UCSD-AML1 (cell line): Measurements from ENCODE around the gene GSTA4.
"Not testable (repeated sequence)": the region's sequence is repeated elsewhere in the genome, so short reads cannot be mapped to it uniquely, and the experiment has no call there.

Experiments
- DNase-seq: peaks from one replicate; lab custom pipeline; 2025; ENCODE audit not compliant: unreplicated experiment; lab: John Stamatoyannopoulos, UW

Gene GSTA4

GRCh38 chr6:53014744-53015143, 19.7 kb upstream of the GSTA4 start:
- DNase-seq = no peak

GRCh38 chr6:53014063-53014462, 19.0 kb upstream of the GSTA4 start:
- no peak for DNase-seq

GRCh38 chr6:53011979-53012378, 16.9 kb upstream of the GSTA4 start:
- no peak for DNase-seq

- no peak for DNase-seq
Observed at GRCh38 chr6:53010504-53010903, 15.4 kb upstream of the GSTA4 start.

GRCh38 chr6:53009511-53009910, 14.4 kb upstream of the GSTA4 start:
- no peak for DNase-seq

- DNase-seq = no peak
Observed at GRCh38 chr6:53009056-53009455, 14.0 kb upstream of the GSTA4 start.

DNA sequence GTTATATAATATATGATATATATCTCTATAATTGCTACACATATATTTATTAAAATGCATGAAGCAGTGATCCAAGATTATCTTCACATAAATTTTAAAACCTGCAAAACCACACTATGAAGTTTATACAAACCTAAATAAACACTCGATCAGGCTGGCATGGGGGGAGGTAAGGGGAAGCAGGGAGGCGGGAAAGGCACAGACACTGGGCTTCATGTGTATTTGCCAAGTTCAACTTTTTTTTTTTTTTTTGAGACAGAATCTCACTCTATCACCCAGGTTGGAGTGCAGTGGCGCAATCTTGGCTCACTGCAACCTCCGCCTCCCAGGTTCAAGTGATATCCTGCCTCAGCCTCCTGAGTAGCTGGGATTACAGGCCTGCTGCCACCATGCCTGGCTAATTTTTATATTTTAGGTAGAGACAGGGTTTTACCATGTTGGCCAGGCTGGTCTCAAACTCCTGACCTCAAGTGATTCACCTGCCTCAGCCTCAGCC, 13.2 kb upstream of the GSTA4 start:
- not testable (repeated sequence) for DNase-seq

DNA sequence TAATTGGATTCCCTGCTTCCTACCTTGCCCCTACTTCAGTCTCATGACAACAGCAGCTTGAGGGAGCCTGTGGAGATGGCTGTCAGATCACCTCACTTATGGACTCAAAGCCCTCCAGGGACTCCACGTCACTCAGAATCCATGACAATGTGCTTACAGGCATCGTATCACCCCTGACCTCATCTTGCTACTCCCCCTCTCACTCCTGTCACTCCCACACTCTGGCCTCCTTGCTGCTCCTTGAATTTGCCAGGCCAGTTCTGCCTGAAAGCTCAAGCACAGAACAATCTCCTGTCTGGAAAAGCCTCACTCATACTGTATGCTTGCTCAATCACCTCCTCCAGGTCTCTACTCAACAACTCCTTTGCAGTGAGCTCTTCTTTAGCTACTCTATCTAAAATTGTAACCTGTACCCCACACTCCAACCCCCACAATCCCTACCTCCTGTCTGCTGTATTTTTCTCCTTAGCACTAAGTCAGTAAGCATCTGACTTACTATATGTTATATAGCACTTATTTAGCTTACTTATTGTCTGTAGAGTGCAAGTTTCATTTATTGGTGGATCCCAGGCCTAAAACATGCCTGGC, 10.7 kb upstream of the GSTA4 start:
- DNase-seq = no peak

DNA sequence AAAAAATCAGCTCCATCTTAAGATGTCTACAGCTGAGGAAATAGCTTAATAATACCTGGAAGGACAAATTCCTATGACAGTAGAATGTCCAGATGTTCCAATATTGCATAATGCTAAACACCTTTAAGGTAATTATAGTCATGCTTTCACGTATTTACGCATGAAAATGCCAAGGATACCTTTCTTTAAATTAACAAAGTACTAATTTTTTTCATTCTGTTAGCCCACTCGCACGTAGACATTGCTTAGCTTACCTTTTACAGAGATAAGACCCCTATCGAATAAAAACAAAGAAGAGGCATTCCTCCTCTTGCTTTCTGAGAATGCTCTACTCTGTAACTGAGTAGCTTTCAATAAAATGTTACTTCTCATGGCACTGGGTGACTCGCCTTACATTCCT, 4.4 kb upstream of the GSTA4 start:
- no peak for DNase-seq

DNA sequence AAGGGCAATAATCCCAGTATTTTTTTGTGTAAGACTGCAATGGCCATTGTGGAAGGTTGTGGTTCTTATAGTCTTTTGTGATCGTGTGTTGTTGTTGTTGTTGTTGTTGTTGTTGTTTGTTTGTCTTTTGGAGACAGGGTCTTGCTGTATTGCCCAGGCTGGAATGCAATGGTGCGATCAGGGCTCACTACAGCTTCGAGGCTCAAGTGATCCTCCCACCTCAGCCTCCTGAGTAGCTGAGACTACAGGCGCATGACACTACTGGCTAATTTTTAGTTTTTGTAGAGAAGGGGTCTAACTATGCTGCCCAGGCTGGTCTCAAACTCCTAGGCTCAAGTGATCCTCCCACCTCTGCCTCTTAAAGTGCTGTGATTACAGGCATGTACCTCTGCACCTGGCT, 3.5 kb upstream of the GSTA4 start:
- DNase-seq = no peak

DNA sequence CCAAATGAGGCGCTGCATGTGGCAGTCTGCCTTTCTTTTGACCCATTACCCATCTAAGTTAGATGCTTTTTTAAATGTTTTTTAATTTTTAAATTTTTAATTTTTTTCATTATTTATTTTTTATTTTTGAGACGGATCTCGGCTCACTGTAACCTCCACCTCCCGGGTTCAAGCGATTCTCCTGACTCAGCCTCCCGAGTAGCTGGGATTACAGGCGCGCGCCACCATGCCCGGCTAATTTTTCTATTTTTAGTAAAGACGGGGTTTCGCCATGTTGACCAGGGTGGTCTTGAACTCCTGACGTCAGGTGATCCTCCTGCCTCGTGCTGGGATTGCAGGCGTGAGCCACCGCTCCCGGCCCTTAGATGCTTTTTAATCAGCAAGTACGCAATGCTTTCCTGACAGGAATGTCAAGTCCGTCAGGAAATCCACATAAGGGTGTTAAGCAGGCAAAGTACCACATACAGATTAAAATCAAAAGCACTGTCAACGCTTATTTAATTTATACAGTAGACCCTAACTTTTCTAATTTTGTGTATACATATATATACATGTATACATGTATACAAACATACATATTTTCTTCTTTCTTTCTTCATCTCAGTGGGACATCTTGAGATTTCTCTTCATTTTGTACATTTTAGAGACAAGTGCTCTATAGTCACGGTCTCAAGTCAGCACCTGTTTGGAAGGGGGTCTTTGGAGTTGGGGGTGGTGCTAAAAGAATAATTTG, 995 bp upstream of the GSTA4 start:
- peak; percentile 19 for DNase-seq

GRCh38 chr6:52994839-52995088, 320 bp downstream of the GSTA4 start:
- no peak for DNase-seq

DNA sequence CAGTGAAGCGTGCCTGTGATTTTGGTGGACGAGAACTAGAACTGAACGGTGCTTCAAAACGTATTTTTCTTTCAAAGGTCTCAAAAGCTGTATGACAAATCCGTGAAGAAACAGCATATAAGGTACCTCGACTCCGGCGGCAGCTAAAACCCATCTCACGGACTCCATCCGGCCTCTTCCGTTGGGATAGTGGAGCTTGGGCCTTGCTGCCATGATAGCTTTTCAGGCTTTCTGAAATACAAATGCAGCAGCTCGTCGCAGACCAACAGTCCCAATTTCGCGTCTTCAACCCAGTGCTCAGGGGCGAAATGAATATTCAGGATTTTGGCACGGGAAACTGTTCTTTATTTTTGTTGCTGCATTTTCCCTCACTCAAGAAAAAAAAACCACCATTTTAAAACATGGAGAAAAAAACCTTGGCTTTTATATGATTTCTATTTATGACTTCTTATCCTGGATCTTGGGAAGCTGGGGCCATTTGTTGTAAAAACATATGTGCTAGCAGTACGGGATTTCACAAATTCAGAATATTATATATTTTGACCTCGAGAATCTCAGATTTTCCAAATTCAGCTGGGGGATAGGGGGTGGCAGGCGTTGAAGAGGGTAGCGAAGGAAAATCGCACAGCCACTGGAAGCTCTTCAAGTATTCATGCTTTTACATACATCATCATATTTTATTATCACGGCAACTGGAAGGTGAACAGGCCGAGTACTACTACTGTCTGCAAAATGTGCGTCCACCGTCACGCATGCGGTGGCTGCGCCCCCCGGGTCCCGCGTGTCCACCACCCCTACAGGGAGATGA, 849 bp downstream of the GSTA4 start:
- DNase-seq = no peak

DNA sequence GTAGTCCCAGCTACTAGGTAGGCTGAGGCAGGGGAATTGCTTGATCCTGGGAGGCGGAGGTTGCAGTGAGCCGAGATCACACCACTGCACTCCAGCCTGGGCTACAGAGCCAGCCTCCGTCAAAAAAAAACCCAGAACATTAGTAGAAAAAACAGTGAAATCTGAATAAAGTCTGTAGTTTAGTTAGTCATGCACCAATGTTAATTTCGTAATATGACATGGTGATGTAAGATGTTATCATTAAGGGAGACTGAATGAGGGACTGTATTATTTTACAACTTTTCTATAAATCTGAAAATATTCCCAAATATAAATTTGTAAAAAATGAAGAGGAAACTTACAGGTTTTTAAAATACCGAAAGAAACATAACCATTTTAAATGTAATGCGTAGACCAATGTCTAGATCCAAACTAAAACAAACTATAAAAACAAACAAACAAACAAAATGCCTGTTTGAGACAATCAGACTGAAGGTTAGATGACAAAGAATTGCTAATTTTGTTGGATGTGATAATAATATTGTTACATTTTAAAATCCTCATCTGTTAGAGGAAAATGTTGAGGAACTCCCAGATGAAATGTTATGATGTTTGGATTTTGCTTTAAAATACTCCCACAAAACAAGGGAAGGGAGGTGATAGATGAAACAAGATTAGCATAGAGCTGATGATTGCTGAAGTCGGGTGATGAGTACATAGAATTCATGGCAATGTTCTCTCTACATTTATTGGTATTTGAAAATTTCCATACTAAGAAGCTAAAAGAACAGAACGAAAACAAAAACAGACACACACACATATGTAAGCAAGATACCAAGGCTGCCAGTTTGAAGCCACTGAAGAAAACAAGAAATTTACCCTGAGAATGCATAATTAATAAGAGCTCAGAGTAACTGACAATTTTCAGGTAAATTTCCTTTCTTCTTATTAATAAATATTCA, 1.8 kb downstream of the GSTA4 start:
- DNase-seq = no peak

- DNase-seq = no peak
Observed at GRCh38 chr6:52990342-52990741, 4.7 kb downstream of the GSTA4 start.

GRCh38 chr6:52985228-52985627, 9.9 kb downstream of the GSTA4 start:
- no peak for DNase-seq

- peak; percentile 18 for DNase-seq
Observed at GRCh38 chr6:52984247-52984646, 10.8 kb downstream of the GSTA4 start.

- no peak for DNase-seq
Observed at GRCh38 chr6:52983159-52983848, 11.8 kb downstream of the GSTA4 start.

- no peak for DNase-seq
Observed at GRCh38 chr6:52982680-52983079, 12.4 kb downstream of the GSTA4 start.

GRCh38 chr6:52981222-52981900, 13.7 kb downstream of the GSTA4 start:
- no peak for DNase-seq
